ENCODE data around the gene CKS1B.

DNA sequence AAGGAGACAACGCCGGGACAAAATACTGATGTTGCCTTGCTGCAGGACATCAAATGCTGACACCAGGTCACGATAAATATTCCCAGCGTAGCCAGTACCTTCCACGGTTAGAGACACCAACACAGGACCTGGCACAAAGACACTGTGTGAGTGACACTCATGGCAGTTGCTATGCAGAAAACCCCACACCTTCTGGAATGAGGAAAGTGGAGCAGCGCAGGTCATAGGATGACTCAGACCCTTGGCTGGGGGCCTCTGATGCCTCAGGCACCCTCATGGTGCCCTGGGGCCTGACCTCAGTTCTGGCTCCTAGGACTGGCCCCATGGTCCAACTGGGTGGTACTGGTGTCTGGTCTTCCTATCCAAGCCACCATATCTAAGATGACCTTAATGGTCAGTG, 52.1 kb downstream of the CKS1B start:
- TF ChIP-seq TP53 (CRISPR knock-in tag; IDR thresholded peaks at IDR 0.05) (no peak), MYC (IDR thresholded peaks at IDR 0.05; ENCODE audit: borderline replicate concordance, low read length) (no peak), REST (IDR thresholded peaks at IDR 0.05) (no peak), EP300 (IDR thresholded peaks at IDR 0.05) (no peak), PBX3 (IDR thresholded peaks at IDR 0.05) (no peak), CEBPB (IDR thresholded peaks at IDR 0.05) (no peak), MAFK (IDR thresholded peaks at IDR 0.05; ENCODE audit: partially characterized antibody) (no peak), FOSL2 (IDR thresholded peaks at IDR 0.05) (0 out of 2 replicates have a peak, but pooled peaks have one; percentile 25), FOSL2 (CRISPR knock-in tag; IDR thresholded peaks at IDR 0.05) (peak; percentile 78), JUNB (IDR thresholded peaks at IDR 0.05) (no peak), POLR2A (IDR thresholded peaks at IDR 0.05; ENCODE audit: low read length) (no peak), E2F6 (IDR thresholded peaks at IDR 0.05; ENCODE audit: borderline replicate concordance, low read depth) (no peak), CBX2 (IDR thresholded peaks at IDR 0.05; ENCODE audit: borderline replicate concordance, low read depth) (no peak)
- TF ChIP-seq, protein P1, sequence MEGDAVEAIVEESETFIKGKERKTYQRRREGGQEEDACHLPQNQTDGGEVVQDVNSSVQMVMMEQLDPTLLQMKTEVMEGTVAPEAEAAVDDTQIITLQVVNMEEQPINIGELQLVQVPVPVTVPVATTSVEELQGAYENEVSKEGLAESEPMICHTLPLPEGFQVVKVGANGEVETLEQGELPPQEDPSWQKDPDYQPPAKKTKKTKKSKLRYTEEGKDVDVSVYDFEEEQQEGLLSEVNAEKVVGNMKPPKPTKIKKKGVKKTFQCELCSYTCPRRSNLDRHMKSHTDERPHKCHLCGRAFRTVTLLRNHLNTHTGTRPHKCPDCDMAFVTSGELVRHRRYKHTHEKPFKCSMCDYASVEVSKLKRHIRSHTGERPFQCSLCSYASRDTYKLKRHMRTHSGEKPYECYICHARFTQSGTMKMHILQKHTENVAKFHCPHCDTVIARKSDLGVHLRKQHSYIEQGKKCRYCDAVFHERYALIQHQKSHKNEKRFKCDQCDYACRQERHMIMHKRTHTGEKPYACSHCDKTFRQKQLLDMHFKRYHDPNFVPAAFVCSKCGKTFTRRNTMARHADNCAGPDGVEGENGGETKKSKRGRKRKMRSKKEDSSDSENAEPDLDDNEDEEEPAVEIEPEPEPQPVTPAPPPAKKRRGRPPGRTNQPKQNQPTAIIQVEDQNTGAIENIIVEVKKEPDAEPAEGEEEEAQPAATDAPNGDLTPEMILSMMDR (IDR thresholded peaks at IDR 0.05): no peak
- TF ChIP-seq, protein P2, sequence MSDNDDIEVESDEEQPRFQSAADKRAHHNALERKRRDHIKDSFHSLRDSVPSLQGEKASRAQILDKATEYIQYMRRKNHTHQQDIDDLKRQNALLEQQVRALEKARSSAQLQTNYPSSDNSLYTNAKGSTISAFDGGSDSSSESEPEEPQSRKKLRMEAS (IDR thresholded peaks at IDR 0.05): peak; percentile 48; the same call in 1 of the 2 replicates
